ENCODE results near the gene POLG2. TPM values are rescaled to one million over a fixed set of nuclear protein-coding genes. Genes with fewer than 3 reads are reported as not detected.
"Not testable (repeated sequence)": the region's sequence is repeated elsewhere in the genome, so short reads cannot be mapped to it uniquely, and the experiment has no call there.

The POLG2 gene
- total RNA-seq, 4 donors from 2014 or later: 1.4 to 12.6 (median 6.6) TPM

- no peak for ATAC-seq
- H3K4me3 ChIP-seq: no peak overlapping the region
- no peaks in the 10 kb centered on the region for H3K36me3 ChIP-seq
- H3K27ac ChIP-seq: no peak overlapping the region
- no peaks in the 10 kb centered on the region for H3K9me3 ChIP-seq
- no peaks in the 10 kb centered on the region for H3K27me3 ChIP-seq
- H3K4me1 ChIP-seq: no peaks in the 10 kb centered on the region
- 41 to 62% methylated on average over 4 to 8 of the region's 9 CpGs for WGBS, 2 donors (ENCODE audit: low coverage in 1 of 2)
- no peak for TF ChIP-seq EP300 (IDR thresholded peaks at IDR 0.05)
Measured at GRCh38 chr17:64466019-64466735, 30.7 kb downstream of the POLG2 start.

DNA sequence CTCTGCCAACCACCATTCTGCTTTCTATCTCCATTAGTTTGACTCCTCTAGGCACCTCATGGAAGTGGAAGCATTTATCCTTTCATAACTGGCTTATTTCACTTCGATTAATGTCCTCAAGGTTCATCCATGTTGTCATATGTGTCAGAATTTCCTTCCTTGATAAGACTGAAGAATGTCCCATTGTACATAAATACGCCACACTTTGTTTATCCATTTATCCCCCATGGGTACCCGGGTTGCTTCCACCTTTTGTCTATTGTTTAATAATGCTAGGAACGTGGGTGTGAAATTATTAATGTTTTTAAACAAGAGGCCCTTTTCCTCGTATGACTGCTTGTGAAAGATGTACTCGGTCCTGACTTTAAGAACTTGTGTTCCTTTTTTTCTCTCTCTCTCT, 35.1 kb downstream of the POLG2 start:
- WGBS, 2 donors (ENCODE audit: low coverage in 1 of 2): 45 to 49% methylated on average over 6 of the region's 6 CpGs

DNA sequence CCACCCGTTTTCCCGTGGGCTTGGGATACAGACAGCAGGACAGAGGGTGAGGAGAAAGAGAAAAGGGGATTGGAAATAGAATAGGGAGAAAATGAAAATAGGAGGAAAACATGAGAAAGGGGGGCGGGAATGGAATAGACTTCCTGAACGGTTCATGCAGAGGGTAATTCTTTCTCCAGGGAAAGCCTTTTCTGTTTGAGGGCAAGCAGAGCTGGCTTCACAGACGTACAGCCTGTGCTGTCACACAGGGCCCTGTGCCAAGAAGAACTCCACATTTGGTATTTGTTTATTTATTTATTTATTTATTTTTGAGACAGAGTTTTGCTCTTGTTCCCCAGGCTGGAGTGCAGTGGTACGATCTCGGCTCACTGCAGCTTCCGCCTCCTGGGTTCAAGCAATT, 35.9 kb downstream of the POLG2 start:
- no peak overlapping the region for H3K27ac ChIP-seq
- no peak for ATAC-seq

More for the DNA sequence above, 35.1 kb downstream of the POLG2 start:
- no peaks in the 10 kb centered on the region for H3K36me3 ChIP-seq
- H3K27me3 ChIP-seq: no peaks in the 10 kb centered on the region
- no peak overlapping the region for H3K27ac ChIP-seq
- TF ChIP-seq EP300 (IDR thresholded peaks at IDR 0.05) (no peak), POLR2A (IDR thresholded peaks at IDR 0.05) (no peak), POLR2AphosphoS5 (IDR thresholded peaks at IDR 0.05) (no peak)
- TF ChIP-seq, protein P1, sequence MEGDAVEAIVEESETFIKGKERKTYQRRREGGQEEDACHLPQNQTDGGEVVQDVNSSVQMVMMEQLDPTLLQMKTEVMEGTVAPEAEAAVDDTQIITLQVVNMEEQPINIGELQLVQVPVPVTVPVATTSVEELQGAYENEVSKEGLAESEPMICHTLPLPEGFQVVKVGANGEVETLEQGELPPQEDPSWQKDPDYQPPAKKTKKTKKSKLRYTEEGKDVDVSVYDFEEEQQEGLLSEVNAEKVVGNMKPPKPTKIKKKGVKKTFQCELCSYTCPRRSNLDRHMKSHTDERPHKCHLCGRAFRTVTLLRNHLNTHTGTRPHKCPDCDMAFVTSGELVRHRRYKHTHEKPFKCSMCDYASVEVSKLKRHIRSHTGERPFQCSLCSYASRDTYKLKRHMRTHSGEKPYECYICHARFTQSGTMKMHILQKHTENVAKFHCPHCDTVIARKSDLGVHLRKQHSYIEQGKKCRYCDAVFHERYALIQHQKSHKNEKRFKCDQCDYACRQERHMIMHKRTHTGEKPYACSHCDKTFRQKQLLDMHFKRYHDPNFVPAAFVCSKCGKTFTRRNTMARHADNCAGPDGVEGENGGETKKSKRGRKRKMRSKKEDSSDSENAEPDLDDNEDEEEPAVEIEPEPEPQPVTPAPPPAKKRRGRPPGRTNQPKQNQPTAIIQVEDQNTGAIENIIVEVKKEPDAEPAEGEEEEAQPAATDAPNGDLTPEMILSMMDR (IDR thresholded peaks at IDR 0.05): no peak
- no peaks in the 10 kb centered on the region for H3K9me3 ChIP-seq
- no peak for ATAC-seq
- no peaks in the 10 kb centered on the region for H3K4me1 ChIP-seq
- H3K4me3 ChIP-seq: no peak overlapping the region

GRCh38 chr17:64459818-64460217, 37.0 kb downstream of the POLG2 start:
- WGBS, 2 donors (ENCODE audit: low coverage in 1 of 2): 90 to 99% methylated on average over 2 to 7 of the region's 7 CpGs

More for the DNA sequence above, 35.9 kb downstream of the POLG2 start:
- 56 to 82% methylated on average over 2 to 7 of the region's 8 CpGs for WGBS, 2 donors (ENCODE audit: low coverage in 1 of 2)
- no peaks in the 10 kb centered on the region for H3K27me3 ChIP-seq
- no peaks in the 10 kb centered on the region for H3K36me3 ChIP-seq
- H3K4me1 ChIP-seq: no peaks in the 10 kb centered on the region
- H3K9me3 ChIP-seq: no peaks in the 10 kb centered on the region
- H3K4me3 ChIP-seq: no peak overlapping the region
- TF ChIP-seq, protein P1 (IDR thresholded peaks at IDR 0.05): no peak
- TF ChIP-seq POLR2A (IDR thresholded peaks at IDR 0.05) (no peak), EP300 (IDR thresholded peaks at IDR 0.05) (no peak), POLR2AphosphoS5 (IDR thresholded peaks at IDR 0.05) (no peak)

GRCh38 chr17:64459284-64459747, 37.5 kb downstream of the POLG2 start:
- Histone ChIP-seq H3K36me3 (no peaks in the 10 kb centered on the region), H3K27me3 (no peaks in the 10 kb centered on the region), H3K27ac (no peak overlapping the region), H3K9me3 (no peaks in the 10 kb centered on the region), H3K4me3 (no peak overlapping the region), H3K4me1 (no peaks in the 10 kb centered on the region)
- 82% methylated on average over 6 of the region's 6 CpGs; no CpG with 5 or more reads in 1 of the 2 donors for WGBS, 2 donors (ENCODE audit: low coverage in 1 of 2)
- TF ChIP-seq POLR2AphosphoS5 (IDR thresholded peaks at IDR 0.05) (no peak), POLR2A (IDR thresholded peaks at IDR 0.05) (no peak), EP300 (IDR thresholded peaks at IDR 0.05) (no peak)
- TF ChIP-seq, protein P1 (IDR thresholded peaks at IDR 0.05): no peak
- ATAC-seq: no peak

More at GRCh38 chr17:64459818-64460217, 37.0 kb downstream of the POLG2 start:
- H3K27ac ChIP-seq, H3K9me3 ChIP-seq, H3K36me3 ChIP-seq, ATAC-seq, H3K4me3 ChIP-seq, H3K27me3 ChIP-seq, H3K4me1 ChIP-seq: not testable (repeated sequence)

- no peaks in the 10 kb centered on the region for H3K9me3 ChIP-seq
- no peak overlapping the region for H3K4me3 ChIP-seq
- no peak for TF ChIP-seq POLR2A (IDR thresholded peaks at IDR 0.05)
- TF ChIP-seq POLR2AphosphoS5 (IDR thresholded peaks at IDR 0.05): no peak
- H3K36me3 ChIP-seq: no peaks in the 10 kb centered on the region
- no peaks in the 10 kb centered on the region for H3K4me1 ChIP-seq
- 17% methylated on average over 1 of the region's 8 CpGs; no CpG with 5 or more reads in 1 of the 2 donors for WGBS, 2 donors (ENCODE audit: low coverage in 1 of 2)
- no peak for ATAC-seq
- no peaks in the 10 kb centered on the region for H3K27me3 ChIP-seq
- H3K27ac ChIP-seq: no peak overlapping the region
Measured at GRCh38 chr17:64458756-64459155, 38.1 kb downstream of the POLG2 start.
